ENCODE results near the gene GPX3.

DNA sequence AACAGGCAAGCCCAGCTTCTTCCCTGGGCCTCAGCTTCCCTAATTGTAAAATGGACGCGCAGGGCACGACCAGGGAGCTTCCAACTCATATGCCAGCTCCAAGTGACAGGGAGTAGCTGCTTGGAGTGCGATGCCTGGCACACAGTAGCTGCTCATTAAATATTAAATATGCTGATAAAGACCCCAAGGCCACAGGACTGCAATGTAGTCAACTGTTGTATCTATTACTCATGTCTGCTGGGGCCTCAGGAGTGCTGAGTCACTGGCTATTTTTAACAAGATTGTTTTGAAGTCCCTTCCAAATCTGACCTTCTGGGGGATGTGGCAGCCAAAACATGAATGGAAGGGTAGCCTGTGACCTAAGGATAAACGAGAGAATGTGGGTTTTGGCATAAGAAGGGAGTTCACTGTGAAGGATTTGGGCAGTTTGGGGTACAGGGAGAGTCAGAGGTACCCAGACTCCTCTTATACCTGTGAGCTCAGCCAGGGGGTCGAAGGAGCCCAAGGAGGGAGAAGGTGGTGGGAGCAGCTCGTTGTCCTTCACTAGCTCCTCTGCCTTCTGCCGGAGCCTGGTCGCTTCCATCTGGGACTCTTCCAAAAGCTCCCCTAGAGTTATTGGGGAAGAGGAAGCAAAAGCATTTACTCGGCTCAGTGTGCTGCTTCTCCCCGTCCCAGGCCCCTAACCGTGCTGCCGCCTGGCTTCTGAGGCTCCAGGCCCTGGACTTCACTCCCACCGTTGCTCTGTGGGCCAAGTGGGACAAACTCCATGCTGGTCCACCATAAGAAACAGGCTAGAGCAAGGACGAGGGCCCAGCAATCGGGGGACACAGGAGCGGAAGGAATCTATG, 43.0 kb downstream of the GPX3 start:
- peak in 1 of 2 donors; percentile 58 for TF ChIP-seq POLR2AphosphoS5 (IDR thresholded peaks at IDR 0.05; ENCODE audit: insufficient read depth in 1 of 2, low read depth in 1 of 2)
- no peak for TF ChIP-seq CTCF (IDR thresholded peaks at IDR 0.05)
- TF ChIP-seq POLR2A (IDR thresholded peaks at IDR 0.05), result no peak
